Keratinocyte (primary cell): ENCODE results near the gene XPO4. TPM values are rescaled to one million over a fixed set of nuclear protein-coding genes. Genes with fewer than 3 reads are reported as not detected.

ENCODE experiments used
- DNase-seq: peaks from one replicate; pipeline ENCODE4 v3.0.0-alpha.2; 2011; ENCODE audit warnings: low read depth, missing footprints, low spot score
- FAIRE-seq: peaks from 2 replicates; lab custom pipeline; 2011; peaks lifted over from hg19 to GRCh38; lab: Jason Lieb, UNC
- H2AFZ ChIP-seq: 2 replicates; pipeline ENCODE4 v1.6.0; 2012; ENCODE audit warnings: low read length, control low read depth, inconsistent platforms; ENCODE audit not compliant: control insufficient read depth
- H3K27ac ChIP-seq: 2 replicates; pipeline ENCODE4 v1.5.1; 2011; ENCODE audit warnings: low read length; ENCODE audit not compliant: control insufficient read depth, insufficient read depth
- H3K27me3 ChIP-seq: 3 replicates; pipeline ENCODE4 v1.6.0; 2011; ENCODE audit warnings: low read length; ENCODE audit not compliant: control insufficient read depth, insufficient read depth; ENCODE audit errors: extremely low read depth
- H3K36me3 ChIP-seq, 2 experiments: 2 replicates in 1 of 2; 3 replicates in 1 of 2; pipeline ENCODE4 v1.5.1; 2011; ENCODE audit warnings: low read length in 2 of 2, mild to moderate bottlenecking in 1 of 2; ENCODE audit not compliant: control insufficient read depth in 2 of 2, insufficient read depth in 2 of 2; ENCODE audit errors: extremely low read depth in 1 of 2
- H3K4me1 ChIP-seq: 3 replicates; pipeline ENCODE4 v1.5.1; 2011; ENCODE audit warnings: low read length; ENCODE audit not compliant: control insufficient read depth, insufficient read depth; ENCODE audit errors: extremely low read depth
- H3K4me2 ChIP-seq: 3 replicates; pipeline ENCODE4 v1.6.0; 2011; ENCODE audit warnings: low read depth, low read length; ENCODE audit not compliant: control insufficient read depth, insufficient read depth; ENCODE audit errors: extremely low read depth
- H3K4me3 ChIP-seq, 3 experiments: fragments of 200-600 bp in 1 of 3; sonication (generic) in 1 of 3; 2 replicates in 2 of 3; 3 replicates in 1 of 3; pipeline ENCODE4 v1.5.1; 2011 to 2016; ENCODE audit warnings: low read length in 3 of 3, mild to moderate bottlenecking in 3 of 3, control low read depth in 2 of 3, inconsistent platforms in 1 of 3, low read depth in 1 of 3, mixed read lengths in 1 of 3, mixed run types in 1 of 3, moderate library complexity in 1 of 3; ENCODE audit not compliant: control insufficient read depth in 2 of 3, insufficient read depth in 2 of 3; ENCODE audit errors: extremely low read depth in 1 of 3
- H3K79me2 ChIP-seq: 2 replicates; pipeline ENCODE4 v1.6.0; 2012; ENCODE audit warnings: low read length; ENCODE audit not compliant: control insufficient read depth, insufficient read depth
- H3K9ac ChIP-seq: 3 replicates; pipeline ENCODE4 v1.6.0; 2011; ENCODE audit warnings: low read length; ENCODE audit not compliant: control insufficient read depth, insufficient read depth; ENCODE audit errors: extremely low read depth
- H3K9me1 ChIP-seq: 3 replicates; pipeline ENCODE4 v1.6.0; 2011; ENCODE audit warnings: low read length; ENCODE audit not compliant: control insufficient read depth, insufficient read depth; ENCODE audit errors: extremely low read depth
- H3K9me3 ChIP-seq: 2 replicates; pipeline ENCODE4 v1.5.1; 2012; ENCODE audit warnings: low read depth, low read length; ENCODE audit not compliant: control insufficient read depth
- H4K20me1 ChIP-seq: 3 replicates; pipeline ENCODE4 v1.6.0; 2011; ENCODE audit warnings: low read length; ENCODE audit not compliant: control insufficient read depth, insufficient read depth; ENCODE audit errors: extremely low read depth
- CTCF ChIP-seq, 3 experiments: IDR thresholded peaks in 1 of 3; conservative IDR thresholded peaks in 1 of 3; optimal IDR thresholded peaks in 1 of 3; 2 replicates in 2 of 3; 3 replicates in 1 of 3; pipeline versions ENCODE3 to v1.5.1; 2011; ENCODE audit warnings: low read length in 3 of 3, mild to moderate bottlenecking in 3 of 3, moderate library complexity in 2 of 3, control low read depth in 1 of 3, inconsistent platforms in 1 of 3; ENCODE audit not compliant: insufficient read depth in 2 of 3; ENCODE audit errors: extremely low read depth in 1 of 3
- EZH2 ChIP-seq: IDR thresholded peaks from one replicate; pipeline ENCODE4 v1.6.1; 2012; ENCODE audit warnings: inconsistent platforms, mild to moderate bottlenecking, low read length, moderate library complexity
- dilution Hi-C: fragments of 300-500 bp; cut with MboI; formaldehyde crosslinking; loops from one replicate; pipeline ENCODE4 v1.7.0; 2020; ENCODE audit warnings: low sequenced_read_pairs; ENCODE audit not compliant: extremely low pct_ligation_motif_present
- polyA plus RNA-seq, 5 experiments: library from polyadenylated mRNA; depleted of rRNA in 3 of 5; stranded (reverse) in 3 of 5; stranded (forward) in 1 of 5; unstranded in 1 of 5; fragments of >200 nt; gene quantifications; 1 replicate in 1 of 5; 2 replicates in 3 of 5; 3 replicates in 1 of 5; pipeline versions ENCODE4 v1.2.1 to v1.2.3, GENCODE V29; 2011 to 2012; ENCODE audit warnings: missing spikeins in 2 of 5, low read depth in 1 of 5, low replicate concordance in 1 of 5

The XPO4 gene
- polyA plus RNA-seq, 1 donor (not counting 4 experiments of a cell fraction or from before 2014, with no cell fraction given) = 16.5 TPM

- no peak for FAIRE-seq
- no peak overlapping the region for H3K9ac ChIP-seq
- dilution Hi-C loops = loop anchor here (25.0 kb wide), 1 partner anchor 137 kb away; no protein-coding TSS in a partner anchor
These were observed 77.6 kb downstream of the XPO4 start for GRCh38 chr13:20824762-20825476.

GRCh38 chr13:20823071-20823470, 79.5 kb downstream of the XPO4 start:
- Histone ChIP-seq H3K4me2 (no peak overlapping the region), H3K4me1 (no peaks in the 10 kb centered on the region), H3K79me2 (no peaks in the 10 kb centered on the region), H2AFZ (no peak overlapping the region), H3K9me3 (no peaks in the 10 kb centered on the region), H3K9me1 (no peaks in the 10 kb centered on the region), H3K36me3 (peaks cover 4 to 5% of the 10 kb centered on the region in 2 experiments), H3K4me3 (no peak overlapping the region), H4K20me1 (no peaks in the 10 kb centered on the region), H3K27me3 (no peaks in the 10 kb centered on the region), H3K9ac (no peak overlapping the region), H3K27ac (no peak overlapping the region)
- TF ChIP-seq EZH2 (no peak), CTCF (optimal IDR thresholded peaks at IDR 0.05 in 1 of 3, IDR thresholded peaks at IDR 0.05 in 1 of 3, conservative IDR thresholded peaks at IDR 0.05 in 1 of 3; ENCODE audit: extremely low read depth in 1 of 3, insufficient read depth in 2 of 3, low read length in 3 of 3) (no peak)
- FAIRE-seq (no peak), DNase-seq (no peak)
- dilution Hi-C loops = no loop called here

More at GRCh38 chr13:20824762-20825476, 77.6 kb downstream of the XPO4 start:
- H3K79me2 ChIP-seq = no peaks in the 10 kb centered on the region
- no peak overlapping the region for H3K4me2 ChIP-seq
- DNase-seq = no peak
- H2AFZ ChIP-seq = no peak overlapping the region
- H3K27me3 ChIP-seq = no peaks in the 10 kb centered on the region
- H3K9me1 ChIP-seq = no peaks in the 10 kb centered on the region
- no peaks in the 10 kb centered on the region for H3K9me3 ChIP-seq
- H3K4me1 ChIP-seq = no peaks in the 10 kb centered on the region
- peaks cover 4 to 5% of the 10 kb centered on the region in 2 experiments for H3K36me3 ChIP-seq
- H3K4me3 ChIP-seq = no peak overlapping the region
- H4K20me1 ChIP-seq = no peaks in the 10 kb centered on the region
- TF ChIP-seq CTCF (optimal IDR thresholded peaks at IDR 0.05 in 1 of 3, IDR thresholded peaks at IDR 0.05 in 1 of 3, conservative IDR thresholded peaks at IDR 0.05 in 1 of 3; ENCODE audit: extremely low read depth in 1 of 3, insufficient read depth in 2 of 3, low read length in 3 of 3) (no peak), EZH2 (no peak)
- no peak overlapping the region for H3K27ac ChIP-seq
